Muscle of arm (tissue), 12 donors: ENCODE data around the gene XPNPEP2. TPM values are rescaled to one million over a fixed set of nuclear protein-coding genes. Genes with fewer than 3 reads are reported as not detected.

Experiments used
- DNase-seq: peaks from one replicate; pipeline ENCODE4 v3.0.0-alpha.2; 2013
- polyA plus RNA-seq, 12 donors: library from polyadenylated mRNA; unstranded; fragments of 120-200 nt; gene quantifications; one replicate each; pipeline ENCODE4 v1.2.1, GENCODE V29; 2013; ENCODE audit not compliant: insufficient read length in 12 of 12

The XPNPEP2 gene
- polyA plus RNA-seq, 12 donors = 2.7 to 44.5 (median 3.9) TPM; not detected in 1

- DNase-seq = no peak
These were observed 8.8 kb downstream of the XPNPEP2 start for GRCh38 chrX:129747533-129747932.

- peak; percentile 67 for DNase-seq
These were observed 9.5 kb downstream of the XPNPEP2 start for GRCh38 chrX:129748305-129748704.

- DNase-seq = no peak
These were observed 10.3 kb downstream of the XPNPEP2 start for GRCh38 chrX:129749069-129749468.

- no peak for DNase-seq
These were observed 12.2 kb downstream of the XPNPEP2 start for GRCh38 chrX:129750971-129751370.

GRCh38 chrX:129754056-129755024 is 15.6 kb downstream of the XPNPEP2 start:
- no peak for DNase-seq

GRCh38 chrX:129755779-129756650 is 17.2 kb downstream of the XPNPEP2 start:
- DNase-seq = no peak

- DNase-seq = no peak
These were observed 20.8 kb downstream of the XPNPEP2 start for GRCh38 chrX:129759576-129760061.

- no peak for DNase-seq
These were observed 21.4 kb downstream of the XPNPEP2 start for GRCh38 chrX:129760155-129760554.

- no peak for DNase-seq
These were observed 22.2 kb downstream of the XPNPEP2 start for GRCh38 chrX:129760981-129761380.

GRCh38 chrX:129761596-129761995 is 22.8 kb downstream of the XPNPEP2 start:
- no peak for DNase-seq

GRCh38 chrX:129762448-129762847 is 23.7 kb downstream of the XPNPEP2 start:
- DNase-seq = no peak

- no peak for DNase-seq
These were observed 24.9 kb downstream of the XPNPEP2 start for GRCh38 chrX:129763666-129764065.

GRCh38 chrX:129768186-129768585 is 29.4 kb downstream of the XPNPEP2 start:
- no peak for DNase-seq

GRCh38 chrX:129768586-129769466 is 30.0 kb downstream of the XPNPEP2 start:
- DNase-seq = no peak

- DNase-seq = no peak
These were observed 30.8 kb downstream of the XPNPEP2 start for GRCh38 chrX:129769467-129770154.

- no peak for DNase-seq
These were observed 32.7 kb downstream of the XPNPEP2 start for GRCh38 chrX:129771266-129771995.

- DNase-seq = no peak
These were observed 34.1 kb downstream of the XPNPEP2 start for GRCh38 chrX:129772796-129773431.

GRCh38 chrX:129773649-129774458 is 35.1 kb downstream of the XPNPEP2 start:
- no peak for DNase-seq
